ENCODE results near the gene FRMD6. TPM values are rescaled to one million over a fixed set of nuclear protein-coding genes. Genes with fewer than 3 reads are reported as not detected.
A peak's percentile ranks its signal among the peaks of the same experiment; 100 is the strongest.

The FRMD6 gene
- 100 to 1,000 TPM; 379 to 565 (median 420) TPM for total RNA-seq (2021; fragmentation: NEBNext Ultra II Directional; extraction: Animal tissue kit (Norgen Biotek cat#: 25700))
- long read RNA-seq, full-length matches to known transcripts: 157 of 334 reads
- long read RNA-seq, partial matches to known transcripts: 47 of 334 reads
- long read RNA-seq, other reads (novel, unspliced or antisense): 130 of 334 reads

DNA sequence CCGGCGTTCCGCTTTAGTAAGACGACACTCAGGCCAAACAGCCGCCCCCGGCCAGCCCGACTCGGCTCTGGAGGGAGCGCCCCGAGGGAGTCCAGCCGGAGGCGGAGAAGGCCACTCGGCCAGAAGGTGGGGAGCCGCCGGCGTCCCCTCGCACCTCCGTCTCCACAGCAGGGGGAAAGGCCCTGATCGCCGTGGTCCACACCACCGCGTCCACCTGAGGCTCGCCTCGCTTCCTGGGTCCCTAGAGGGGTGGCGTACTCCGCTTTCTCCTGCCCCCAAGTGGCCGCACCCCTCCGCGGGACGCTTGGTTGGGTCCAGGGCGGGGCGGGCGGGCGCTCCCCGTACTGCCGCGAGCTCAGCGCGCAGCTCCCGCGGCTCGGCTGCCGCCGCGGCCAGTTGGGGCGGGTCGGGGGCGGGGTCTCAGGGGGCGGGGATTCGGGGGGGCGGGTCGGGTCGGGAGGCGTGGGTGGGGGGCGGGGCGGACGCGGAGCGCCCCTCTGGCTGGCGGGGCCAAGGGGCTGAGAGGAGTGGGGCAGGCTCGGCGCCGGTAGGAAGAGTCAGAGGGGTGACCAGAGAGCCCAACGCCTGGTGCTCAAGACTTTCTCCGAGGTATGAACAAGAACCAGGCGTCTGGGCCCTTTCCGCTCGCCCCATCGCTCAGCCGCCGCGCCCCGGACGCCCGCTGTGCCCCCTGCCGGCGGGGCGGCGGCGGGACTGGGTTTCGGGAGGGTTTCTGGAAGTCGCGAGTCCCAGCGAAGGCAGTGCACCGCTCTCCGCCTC, at the start of gene FRMD6:
Gene FRMD6 (plus strand): TSS at position 523 of the 780 bp plus-strand sequence. CDS start 37,927 bp downstream, outside the sequence.
- peaks cover 9% of the 10 kb centered on the region for H3K27me3 Mint-ChIP-seq (ENCODE audit: insufficient read depth)
- TF ChIP-seq, protein P1, sequence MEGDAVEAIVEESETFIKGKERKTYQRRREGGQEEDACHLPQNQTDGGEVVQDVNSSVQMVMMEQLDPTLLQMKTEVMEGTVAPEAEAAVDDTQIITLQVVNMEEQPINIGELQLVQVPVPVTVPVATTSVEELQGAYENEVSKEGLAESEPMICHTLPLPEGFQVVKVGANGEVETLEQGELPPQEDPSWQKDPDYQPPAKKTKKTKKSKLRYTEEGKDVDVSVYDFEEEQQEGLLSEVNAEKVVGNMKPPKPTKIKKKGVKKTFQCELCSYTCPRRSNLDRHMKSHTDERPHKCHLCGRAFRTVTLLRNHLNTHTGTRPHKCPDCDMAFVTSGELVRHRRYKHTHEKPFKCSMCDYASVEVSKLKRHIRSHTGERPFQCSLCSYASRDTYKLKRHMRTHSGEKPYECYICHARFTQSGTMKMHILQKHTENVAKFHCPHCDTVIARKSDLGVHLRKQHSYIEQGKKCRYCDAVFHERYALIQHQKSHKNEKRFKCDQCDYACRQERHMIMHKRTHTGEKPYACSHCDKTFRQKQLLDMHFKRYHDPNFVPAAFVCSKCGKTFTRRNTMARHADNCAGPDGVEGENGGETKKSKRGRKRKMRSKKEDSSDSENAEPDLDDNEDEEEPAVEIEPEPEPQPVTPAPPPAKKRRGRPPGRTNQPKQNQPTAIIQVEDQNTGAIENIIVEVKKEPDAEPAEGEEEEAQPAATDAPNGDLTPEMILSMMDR (IDR thresholded peaks at IDR 0.05): peak; percentile 91

DNA sequence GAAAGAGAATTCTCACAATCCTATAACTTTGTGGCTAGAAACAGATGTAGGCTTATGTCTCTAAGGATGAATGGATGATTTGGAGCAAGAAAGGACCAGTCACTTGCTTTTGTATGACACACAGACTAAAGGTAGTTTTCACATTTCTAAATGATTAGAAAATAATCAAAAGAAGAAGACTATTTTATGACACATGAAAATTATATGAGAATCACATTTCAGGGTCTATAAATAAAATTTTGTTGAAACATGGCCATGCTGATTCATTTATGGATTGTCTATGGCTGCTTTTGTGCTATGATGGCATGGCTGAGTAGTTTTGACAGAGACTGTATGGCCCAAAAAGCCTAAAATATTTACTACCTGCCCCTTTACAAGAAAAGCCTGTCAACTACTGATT, 49.4 kb upstream of the FRMD6 start:
- TF ChIP-seq, protein P1 (IDR thresholded peaks at IDR 0.05): no peak
- Mint-ChIP-seq H3K4me1 (ENCODE audit: low read depth) (peaks cover 100% of the 10 kb centered on the region), H3K36me3 (ENCODE audit: low read depth) (no peaks in the 10 kb centered on the region; the same call in 1 of the 2 replicates), H3K27ac (peak overlapping the region; percentile 92), H3K4me3 (no peak overlapping the region; the same call in 1 of the 2 replicates), H3K9me3 (no peaks in the 10 kb centered on the region), H3K27me3 (ENCODE audit: insufficient read depth) (no peaks in the 10 kb centered on the region; the same call in 1 of the 2 replicates)
- DNase-seq: no peak

More for the DNA sequence above, at the start of gene FRMD6:
- peaks cover 60% of the 10 kb centered on the region for H3K36me3 Mint-ChIP-seq (ENCODE audit: low read depth)
- peak within 1 kb of the TSS; percentile 96 for H3K27ac Mint-ChIP-seq
- H3K4me3 Mint-ChIP-seq: peak within 1 kb of the TSS; percentile 99
- no peaks in the 10 kb centered on the region; the same call in 1 of the 2 replicates for H3K9me3 Mint-ChIP-seq
- peak; percentile 94 for DNase-seq
- H3K4me1 Mint-ChIP-seq (ENCODE audit: low read depth): peaks cover 41% of the 10 kb centered on the region

DNA sequence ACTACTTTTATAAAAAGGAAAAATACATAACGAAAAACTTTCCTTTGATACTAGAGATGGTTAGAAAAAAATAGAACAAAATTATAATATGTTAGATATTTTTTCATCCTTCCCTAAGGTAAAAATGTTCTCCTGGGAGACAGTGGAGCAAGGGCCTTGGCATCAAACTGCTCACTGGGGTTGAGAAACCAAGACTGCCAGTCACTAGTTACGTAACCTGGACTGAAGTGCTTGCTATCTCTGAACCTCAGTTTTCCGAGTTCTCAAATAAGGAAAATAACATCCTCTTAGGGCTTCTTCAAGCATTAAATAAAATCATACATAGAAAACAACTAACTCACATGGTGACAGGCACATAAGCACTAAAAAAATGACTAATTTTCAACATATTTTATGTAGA, 48.2 kb upstream of the FRMD6 start:
- Mint-ChIP-seq H3K36me3 (ENCODE audit: low read depth) (no peaks in the 10 kb centered on the region; the same call in 1 of the 2 replicates), H3K9me3 (no peaks in the 10 kb centered on the region), H3K27me3 (ENCODE audit: insufficient read depth) (no peaks in the 10 kb centered on the region; the same call in 1 of the 2 replicates), H3K4me1 (ENCODE audit: low read depth) (peaks cover 100% of the 10 kb centered on the region), H3K4me3 (peak overlapping the region; percentile 77), H3K27ac (peak overlapping the region; percentile 92)
- TF ChIP-seq, protein P1 (IDR thresholded peaks at IDR 0.05): no peak
- no peak for DNase-seq

DNA sequence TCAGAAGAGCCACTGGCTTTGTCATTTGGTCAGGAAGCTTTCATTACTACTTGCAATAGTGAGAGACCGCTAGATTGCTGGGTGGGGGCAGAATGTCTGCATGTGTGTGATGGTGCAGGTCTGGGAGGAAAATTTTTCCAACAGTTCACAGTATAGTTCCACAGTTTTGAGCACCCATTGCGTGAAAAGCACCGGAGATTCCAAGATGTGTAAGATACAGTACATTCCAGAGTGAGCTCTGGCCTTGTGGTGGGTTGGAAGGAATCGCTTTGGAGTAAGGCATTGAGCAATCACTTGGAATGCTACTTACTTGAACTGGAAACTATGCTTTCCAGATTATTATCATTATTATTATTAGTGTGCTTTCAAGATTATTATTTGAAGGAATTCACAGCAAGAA, 47.6 kb upstream of the FRMD6 start:
- TF ChIP-seq, protein P1 (IDR thresholded peaks at IDR 0.05): no peak
- Mint-ChIP-seq H3K9me3 (no peaks in the 10 kb centered on the region), H3K36me3 (ENCODE audit: low read depth) (no peaks in the 10 kb centered on the region; the same call in 1 of the 2 replicates), H3K27ac (peak overlapping the region; percentile 92), H3K27me3 (ENCODE audit: insufficient read depth) (no peaks in the 10 kb centered on the region; the same call in 1 of the 2 replicates), H3K4me1 (ENCODE audit: low read depth) (peaks cover 100% of the 10 kb centered on the region), H3K4me3 (peak overlapping the region; percentile 77)
- DNase-seq: peak; percentile 91

DNA sequence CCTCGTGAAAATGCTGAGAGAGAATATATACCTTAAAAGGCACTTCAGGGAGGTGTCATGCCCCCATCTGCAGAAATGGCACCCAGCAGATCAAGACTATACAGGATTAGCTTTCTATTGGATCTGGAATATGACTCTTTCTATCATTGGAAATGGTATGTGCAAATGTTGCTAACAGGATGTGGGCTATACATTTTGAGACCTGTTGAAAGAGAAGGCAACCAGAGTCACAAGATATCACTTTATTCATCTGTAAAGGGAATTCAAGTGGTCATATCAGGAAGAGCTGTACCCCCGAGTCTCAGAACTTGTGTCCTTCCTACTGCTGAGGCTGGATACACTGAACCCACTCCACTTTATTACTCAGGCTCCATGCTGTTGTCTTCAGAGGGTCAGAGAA, 46.1 kb upstream of the FRMD6 start:
- H3K4me3 Mint-ChIP-seq: no peak overlapping the region
- no peaks in the 10 kb centered on the region; the same call in 1 of the 2 replicates for H3K27me3 Mint-ChIP-seq (ENCODE audit: insufficient read depth)
- no peak for DNase-seq
- H3K27ac Mint-ChIP-seq: peak overlapping the region; percentile 98
- H3K9me3 Mint-ChIP-seq: no peaks in the 10 kb centered on the region
- no peaks in the 10 kb centered on the region; the same call in 1 of the 2 replicates for H3K36me3 Mint-ChIP-seq (ENCODE audit: low read depth)
- H3K4me1 Mint-ChIP-seq (ENCODE audit: low read depth): peaks cover 97% of the 10 kb centered on the region
- TF ChIP-seq, protein P1 (IDR thresholded peaks at IDR 0.05): no peak
